Astrocyte of the cerebellum (primary cell): ENCODE measurements around the gene ITPRIPL1.

Experiments
- DNase-seq: peaks from one replicate; pipeline ENCODE4 v3.0.0-alpha.2; 2011; ENCODE audit warnings: low read depth
- H3K4me3 ChIP-seq: 2 replicates; pipeline ENCODE4 v1.5.1; 2011; ENCODE audit warnings: mild to moderate bottlenecking, low read depth, low read length, moderate library complexity
- in situ Hi-C: cut with HindIII; loops from 2 replicates; pipeline ENCODE4 v1.10.0; 2017; ENCODE audit warnings: low sequenced_read_pairs
- TF ChIP-seq, protein P1 (sequence below): IDR thresholded peaks from 2 replicates; pipeline ENCODE4 v1.5.1; 2012; ENCODE audit warnings: low read length, low read depth, moderate library complexity, mild to moderate bottlenecking; ENCODE audit errors: missing control alignments

ITPRIPL1 gene

DNA sequence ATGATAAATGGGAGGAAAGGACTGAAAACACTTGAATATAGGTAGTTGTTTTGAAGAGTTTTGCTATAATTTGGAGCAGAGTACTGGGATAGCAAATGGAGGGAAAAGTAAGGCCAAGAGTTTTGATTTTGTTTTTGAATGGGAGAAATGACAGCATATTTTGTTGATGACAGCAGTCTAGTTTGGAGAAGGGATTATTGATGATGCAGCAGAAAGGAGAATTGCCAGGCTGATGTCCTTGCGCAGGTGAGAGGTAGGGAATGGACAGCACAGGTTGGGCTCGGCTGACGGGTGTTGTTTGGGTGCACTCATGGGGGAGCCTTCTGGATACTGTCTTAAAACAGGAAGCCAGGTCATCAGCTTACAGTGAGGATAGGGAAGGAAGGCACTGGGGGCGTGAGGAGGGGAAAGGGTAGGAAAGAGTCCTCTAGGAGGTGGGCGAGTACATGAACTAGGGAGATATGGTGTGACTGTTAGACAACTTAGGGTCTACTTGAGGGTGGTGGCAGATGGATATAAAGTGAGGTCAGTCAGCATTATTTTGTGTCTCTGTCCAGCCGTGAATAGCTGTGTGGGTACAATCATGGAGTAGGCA is 20.8 kb downstream of the ITPRIPL1 start:
- TF ChIP-seq, protein P1, sequence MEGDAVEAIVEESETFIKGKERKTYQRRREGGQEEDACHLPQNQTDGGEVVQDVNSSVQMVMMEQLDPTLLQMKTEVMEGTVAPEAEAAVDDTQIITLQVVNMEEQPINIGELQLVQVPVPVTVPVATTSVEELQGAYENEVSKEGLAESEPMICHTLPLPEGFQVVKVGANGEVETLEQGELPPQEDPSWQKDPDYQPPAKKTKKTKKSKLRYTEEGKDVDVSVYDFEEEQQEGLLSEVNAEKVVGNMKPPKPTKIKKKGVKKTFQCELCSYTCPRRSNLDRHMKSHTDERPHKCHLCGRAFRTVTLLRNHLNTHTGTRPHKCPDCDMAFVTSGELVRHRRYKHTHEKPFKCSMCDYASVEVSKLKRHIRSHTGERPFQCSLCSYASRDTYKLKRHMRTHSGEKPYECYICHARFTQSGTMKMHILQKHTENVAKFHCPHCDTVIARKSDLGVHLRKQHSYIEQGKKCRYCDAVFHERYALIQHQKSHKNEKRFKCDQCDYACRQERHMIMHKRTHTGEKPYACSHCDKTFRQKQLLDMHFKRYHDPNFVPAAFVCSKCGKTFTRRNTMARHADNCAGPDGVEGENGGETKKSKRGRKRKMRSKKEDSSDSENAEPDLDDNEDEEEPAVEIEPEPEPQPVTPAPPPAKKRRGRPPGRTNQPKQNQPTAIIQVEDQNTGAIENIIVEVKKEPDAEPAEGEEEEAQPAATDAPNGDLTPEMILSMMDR, result no peak
- no peak for DNase-seq
- in situ Hi-C loops, result no loop called here
- H3K4me3 ChIP-seq, result no peak overlapping the region

DNA sequence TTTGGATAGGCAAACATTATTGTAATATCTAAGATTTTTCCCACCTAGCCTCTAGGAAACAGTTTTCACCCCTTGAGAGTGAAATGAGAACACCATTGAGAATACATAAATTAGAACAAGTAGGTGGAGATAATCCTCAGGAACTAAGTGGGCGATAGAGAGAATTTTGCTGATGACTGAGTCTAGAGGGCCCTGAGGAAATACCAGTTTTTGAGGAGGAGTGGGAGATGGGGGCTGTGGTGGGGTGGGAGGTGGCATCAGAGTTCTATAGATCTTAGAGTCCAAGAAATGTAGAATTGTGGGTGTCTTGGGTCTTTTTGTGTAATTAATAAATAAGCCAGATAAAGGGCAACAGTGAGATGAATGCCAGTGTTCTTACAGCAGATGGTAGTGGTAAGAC is 22.3 kb downstream of the ITPRIPL1 start:
- in situ Hi-C loops, result no loop called here

DNA sequence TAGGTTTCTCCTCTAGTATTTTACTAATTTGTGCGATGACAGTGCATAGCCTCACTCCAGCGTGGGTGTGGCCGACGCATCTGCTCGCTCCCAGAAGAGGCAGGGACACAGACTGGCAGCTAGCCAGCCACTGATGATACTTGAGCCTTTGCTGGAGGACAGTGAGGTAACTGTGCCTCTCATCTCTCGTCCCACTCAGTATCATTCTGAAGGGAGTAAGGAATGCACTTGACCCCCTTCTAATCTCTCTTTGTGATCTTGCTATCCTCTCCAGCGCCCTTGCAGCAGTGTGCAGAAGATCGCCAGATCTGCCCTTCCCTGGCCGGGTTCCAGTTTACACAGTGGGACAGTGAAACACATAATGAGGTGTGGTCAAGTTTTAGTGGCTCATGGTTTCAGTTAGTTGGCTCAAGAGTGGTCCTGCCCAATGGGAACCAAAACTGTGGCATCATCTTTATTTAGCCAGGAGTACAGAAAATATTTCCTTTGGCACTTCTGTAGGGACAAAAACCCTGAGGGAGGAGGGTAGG is 28.0 kb downstream of the ITPRIPL1 start:
- in situ Hi-C loops, result no loop called here
- TF ChIP-seq, protein P1, result no peak
- DNase-seq, result peak; percentile 18
- H3K4me3 ChIP-seq, result no peak overlapping the region

More for the DNA sequence above, 22.3 kb downstream of the ITPRIPL1 start:
- DNase-seq, result no peak
- no peak overlapping the region for H3K4me3 ChIP-seq
- TF ChIP-seq, protein P1, result no peak

DNA sequence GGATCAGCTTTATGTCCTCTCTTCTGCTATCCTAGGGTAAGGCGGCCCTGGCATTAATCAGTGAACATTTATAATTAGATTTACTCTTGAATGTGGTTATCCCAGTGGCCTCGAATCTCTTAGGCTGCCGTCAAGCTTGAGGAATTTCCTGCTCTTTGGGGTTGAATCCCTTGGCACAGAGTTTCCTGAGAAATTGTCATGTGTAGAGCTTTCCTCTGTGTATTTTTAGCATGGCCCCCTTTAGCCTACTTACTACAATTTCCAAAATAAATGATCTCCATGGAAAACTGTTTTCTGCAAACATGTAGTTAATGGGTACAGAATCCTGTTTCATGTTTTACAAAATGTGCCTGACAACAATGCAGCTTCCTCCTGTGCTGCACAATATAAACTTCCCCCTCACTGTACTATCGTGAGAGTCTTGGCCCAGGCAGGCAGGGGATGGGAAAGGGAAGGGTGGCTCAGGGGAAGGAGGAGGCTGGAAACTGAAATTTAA is 28.5 kb downstream of the ITPRIPL1 start:
- TF ChIP-seq, protein P1, result no peak
- peak; percentile 52 for DNase-seq

DNA sequence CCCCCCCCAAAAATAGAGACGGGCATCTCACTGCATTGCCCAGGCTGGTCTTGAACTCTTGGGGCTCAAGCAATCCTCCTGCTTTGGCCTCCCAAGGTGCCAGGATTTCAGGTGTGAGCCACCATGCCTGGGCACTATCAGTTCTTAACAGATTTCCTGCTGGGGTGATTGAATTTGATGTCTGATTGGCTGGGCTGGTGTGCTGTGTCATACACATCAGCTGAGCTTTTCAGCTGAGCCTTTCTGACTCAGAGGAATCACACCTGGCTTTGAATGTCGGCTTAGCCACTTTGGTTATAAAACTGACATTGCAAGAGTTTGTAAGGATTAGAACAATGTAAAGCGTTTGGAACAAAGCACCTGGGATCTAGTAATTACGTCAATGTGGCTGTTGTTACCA is 29.4 kb downstream of the ITPRIPL1 start:
- in situ Hi-C loops, result no loop called here
- TF ChIP-seq, protein P1, result no peak
- no peak overlapping the region for H3K4me3 ChIP-seq
- DNase-seq, result no peak

More for the DNA sequence above, 28.5 kb downstream of the ITPRIPL1 start:
- in situ Hi-C loops, result no loop called here
- H3K4me3 ChIP-seq, result no peak overlapping the region

DNA sequence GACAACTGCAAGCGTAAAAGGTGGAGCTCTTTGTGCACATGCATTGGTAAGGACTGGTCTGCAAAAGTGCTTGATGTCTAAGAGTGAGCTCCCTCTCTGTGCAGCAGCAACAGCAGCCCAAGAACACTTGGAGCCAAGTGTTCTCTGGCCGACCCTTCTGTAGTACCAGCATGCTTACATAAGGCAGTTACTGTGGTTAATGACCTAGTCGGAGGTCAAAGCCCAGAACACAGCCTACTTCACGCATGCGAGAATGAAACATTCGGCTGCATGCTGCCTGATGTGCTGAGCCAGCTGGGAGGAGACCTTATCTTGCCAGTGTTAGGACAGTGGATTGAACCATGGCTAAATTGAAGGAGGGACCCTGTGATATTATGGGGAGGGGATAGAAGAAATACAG is 31.8 kb downstream of the ITPRIPL1 start:
- DNase-seq, result no peak
- TF ChIP-seq, protein P1, result no peak
- in situ Hi-C loops, result no loop called here
- H3K4me3 ChIP-seq, result no peak overlapping the region

DNA sequence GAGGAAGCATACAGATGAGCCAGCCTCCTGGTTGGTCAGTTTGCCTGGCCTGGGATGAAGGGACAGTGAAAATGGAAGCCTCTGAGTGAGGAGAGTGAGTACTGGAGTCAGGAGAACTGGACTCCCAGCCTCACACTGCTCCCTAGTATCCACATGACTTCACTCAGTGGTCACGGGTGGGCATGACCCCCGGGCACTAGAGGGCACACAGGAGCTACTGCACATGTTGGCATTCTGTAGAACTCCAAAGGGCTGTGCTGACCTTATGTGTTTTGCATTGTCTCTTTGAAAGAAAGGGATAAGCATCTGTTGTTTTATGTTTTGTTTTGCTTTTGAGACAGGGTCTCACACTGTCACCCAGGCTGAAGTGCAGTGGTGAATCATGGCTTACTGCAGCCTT is 34.2 kb downstream of the ITPRIPL1 start:
- in situ Hi-C loops, result no loop called here
- H3K4me3 ChIP-seq, result no peak overlapping the region
- DNase-seq, result no peak
- TF ChIP-seq, protein P1, result peak; percentile 13
